Measurements from ENCODE around the gene CCT8L2.
"Not testable (repeated sequence)": the region's sequence is repeated elsewhere in the genome, so short reads cannot be mapped to it uniquely, and the experiment has no call there.

The CCT8L2 gene

DNA sequence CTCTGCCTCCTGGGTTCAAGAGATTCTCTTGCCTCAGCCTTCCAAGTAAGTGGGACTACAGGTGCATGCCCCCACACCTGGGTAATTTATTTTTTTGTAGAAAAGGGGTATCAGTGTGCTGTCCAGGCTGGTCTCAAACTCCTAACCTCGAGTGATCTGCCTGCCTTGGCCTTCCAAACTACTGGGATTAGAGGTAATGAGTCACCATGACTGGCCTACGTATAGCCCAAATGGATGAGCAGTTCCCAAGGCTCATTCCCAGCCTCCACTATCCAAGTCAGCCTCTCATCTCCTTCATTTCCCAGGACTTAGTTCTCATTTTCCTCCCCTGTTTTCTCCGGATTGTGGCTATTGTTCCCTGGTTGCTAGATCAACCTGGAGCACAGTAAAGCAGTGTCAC is 5.6 kb downstream of the CCT8L2 start:
- no peak overlapping the region for H3K4me3 ChIP-seq (ENCODE audit: low read depth, low read length)
- TF ChIP-seq, protein P1, sequence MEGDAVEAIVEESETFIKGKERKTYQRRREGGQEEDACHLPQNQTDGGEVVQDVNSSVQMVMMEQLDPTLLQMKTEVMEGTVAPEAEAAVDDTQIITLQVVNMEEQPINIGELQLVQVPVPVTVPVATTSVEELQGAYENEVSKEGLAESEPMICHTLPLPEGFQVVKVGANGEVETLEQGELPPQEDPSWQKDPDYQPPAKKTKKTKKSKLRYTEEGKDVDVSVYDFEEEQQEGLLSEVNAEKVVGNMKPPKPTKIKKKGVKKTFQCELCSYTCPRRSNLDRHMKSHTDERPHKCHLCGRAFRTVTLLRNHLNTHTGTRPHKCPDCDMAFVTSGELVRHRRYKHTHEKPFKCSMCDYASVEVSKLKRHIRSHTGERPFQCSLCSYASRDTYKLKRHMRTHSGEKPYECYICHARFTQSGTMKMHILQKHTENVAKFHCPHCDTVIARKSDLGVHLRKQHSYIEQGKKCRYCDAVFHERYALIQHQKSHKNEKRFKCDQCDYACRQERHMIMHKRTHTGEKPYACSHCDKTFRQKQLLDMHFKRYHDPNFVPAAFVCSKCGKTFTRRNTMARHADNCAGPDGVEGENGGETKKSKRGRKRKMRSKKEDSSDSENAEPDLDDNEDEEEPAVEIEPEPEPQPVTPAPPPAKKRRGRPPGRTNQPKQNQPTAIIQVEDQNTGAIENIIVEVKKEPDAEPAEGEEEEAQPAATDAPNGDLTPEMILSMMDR (IDR thresholded peaks at IDR 0.05; ENCODE audit: control insufficient read depth, extremely low read depth, insufficient read depth): no peak
- DNase-seq (ENCODE audit: low read depth): no peak

DNA sequence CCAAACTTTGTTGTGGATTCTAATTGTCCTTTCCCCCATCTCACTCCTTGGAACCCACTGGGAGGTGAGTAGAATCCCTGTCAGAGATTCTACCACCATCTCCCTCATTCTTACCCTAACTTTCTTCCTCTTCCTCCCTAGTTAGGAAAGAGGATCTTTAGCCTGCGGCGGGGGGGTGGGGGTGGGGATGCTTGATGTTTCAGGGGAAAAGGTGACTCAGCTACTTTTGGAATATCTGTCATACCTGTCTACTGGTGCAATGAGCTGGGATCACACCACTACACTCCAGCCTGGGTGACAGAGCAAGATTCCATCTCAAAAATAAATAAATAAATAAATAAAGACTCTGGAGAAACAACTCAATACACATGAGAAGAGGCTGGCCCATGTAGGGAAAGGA is 6.4 kb downstream of the CCT8L2 start:
- TF ChIP-seq, protein P1 (IDR thresholded peaks at IDR 0.05; ENCODE audit: control insufficient read depth, extremely low read depth, insufficient read depth): no peak
- no peak for DNase-seq (ENCODE audit: low read depth)
- H3K4me3 ChIP-seq (ENCODE audit: low read depth, low read length): no peak overlapping the region

DNA sequence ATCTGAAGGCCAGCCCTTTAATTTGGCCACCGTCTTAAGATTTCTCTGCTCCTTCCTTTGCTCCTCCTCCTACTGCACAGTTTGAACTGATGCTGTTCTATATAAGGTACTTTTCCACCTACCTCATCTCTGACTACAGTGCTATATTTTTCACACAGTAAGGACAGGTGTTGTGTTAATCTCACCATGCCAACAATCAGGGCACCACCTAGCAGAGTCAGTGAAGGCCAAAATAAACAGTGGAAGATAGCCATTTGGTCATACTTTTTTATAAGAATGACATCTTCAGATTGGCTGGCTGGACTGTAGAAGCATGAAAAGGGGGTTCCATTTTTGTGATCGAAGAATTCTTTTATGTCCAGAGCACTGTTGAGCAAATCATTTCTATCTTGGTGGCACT is 11.7 kb downstream of the CCT8L2 start:
- DNase-seq (ENCODE audit: low read depth); H3K4me3 ChIP-seq (ENCODE audit: low read depth, low read length): not testable (repeated sequence)

DNA sequence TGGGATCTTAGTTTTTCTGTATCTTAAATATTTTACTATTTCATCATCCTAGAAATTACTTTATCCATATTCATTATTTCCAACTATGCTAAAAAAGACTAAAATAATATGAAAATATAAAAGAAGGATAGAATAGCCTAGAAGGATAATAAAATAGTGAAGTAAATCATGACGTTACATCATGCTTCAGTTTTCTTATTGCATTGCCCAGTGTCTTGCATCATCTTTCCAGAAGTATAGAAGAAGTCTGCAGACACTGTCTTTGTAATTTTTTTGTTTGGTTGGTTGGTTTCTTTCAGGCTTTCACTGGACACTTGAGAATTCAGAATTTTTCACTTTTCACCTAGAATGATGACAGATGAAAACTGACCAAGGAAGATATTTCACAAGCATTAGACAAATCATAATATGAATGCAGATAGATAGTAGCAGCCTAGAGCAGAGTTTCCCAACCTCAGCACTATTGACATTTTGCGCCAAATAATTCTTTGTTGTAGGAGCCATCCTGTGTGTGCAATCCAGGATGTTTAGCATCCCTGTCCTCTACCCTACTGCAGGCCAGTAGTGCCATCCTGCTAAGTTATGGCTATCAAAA is 23.3 kb downstream of the CCT8L2 start:
- H3K4me3 ChIP-seq (ENCODE audit: low read depth, low read length); DNase-seq (ENCODE audit: low read depth): not testable (repeated sequence)

DNA sequence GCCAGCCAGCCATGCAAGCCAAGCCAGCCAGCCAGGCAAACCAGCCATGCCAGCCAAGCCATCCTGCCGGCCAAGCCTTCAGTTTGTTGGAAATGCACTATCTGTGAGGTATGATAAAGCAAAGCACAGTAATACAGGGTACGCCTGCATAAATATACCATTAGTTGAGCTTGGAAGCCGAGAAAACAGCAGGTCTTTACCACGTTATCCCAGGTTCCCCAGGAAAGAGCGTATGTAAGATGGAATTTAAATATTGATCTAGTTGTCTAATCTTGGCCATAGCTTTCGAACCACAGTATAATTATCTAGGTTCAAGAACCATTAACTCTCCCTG is 24.2 kb downstream of the CCT8L2 start:
- no peak for DNase-seq (ENCODE audit: low read depth)
- TF ChIP-seq, protein P1 (IDR thresholded peaks at IDR 0.05; ENCODE audit: control insufficient read depth, extremely low read depth, insufficient read depth): no peak
- no peak overlapping the region for H3K4me3 ChIP-seq (ENCODE audit: low read depth, low read length)

DNA sequence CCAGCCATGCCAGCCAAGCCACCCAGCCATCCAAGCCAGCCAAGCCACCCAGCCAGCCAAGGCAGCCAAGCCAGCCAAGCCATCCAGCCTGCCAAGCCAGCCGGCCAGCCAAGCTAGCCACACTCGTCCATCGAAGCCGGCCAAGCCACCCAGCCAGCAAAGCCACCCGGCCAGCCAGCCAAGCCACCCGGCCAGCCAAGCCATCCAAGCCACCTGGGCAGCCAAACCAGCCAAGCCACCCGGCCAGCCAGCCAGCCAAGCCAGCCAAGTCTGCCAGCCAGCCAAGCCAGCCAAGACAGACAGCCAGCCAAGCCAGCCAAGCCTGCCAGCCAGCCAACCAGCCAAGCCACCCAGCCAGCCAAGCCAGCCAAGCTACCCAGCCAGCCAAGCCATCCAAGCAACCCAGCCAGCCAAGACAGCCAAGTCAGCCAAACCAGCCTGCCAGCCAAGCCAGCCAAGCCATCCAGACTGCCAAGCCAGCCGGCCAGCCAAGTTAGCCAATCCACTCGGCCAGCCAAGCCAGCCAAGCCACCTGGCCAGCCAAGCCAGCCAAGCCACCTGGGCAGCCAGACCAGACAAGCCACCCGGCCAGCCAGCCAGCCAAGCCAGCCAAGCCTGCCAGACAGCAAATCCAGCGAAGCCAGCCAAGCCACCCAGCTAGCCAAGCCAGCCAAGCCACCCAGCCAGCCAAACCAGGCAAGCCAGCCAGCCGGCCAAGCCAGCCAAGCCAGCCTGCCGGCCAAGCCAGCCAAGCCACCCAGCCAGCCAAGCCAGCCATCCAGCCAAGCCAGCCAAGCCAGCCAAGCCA is 24.8 kb downstream of the CCT8L2 start:
- H3K4me3 ChIP-seq (ENCODE audit: low read depth, low read length); DNase-seq (ENCODE audit: low read depth): not testable (repeated sequence)

DNA sequence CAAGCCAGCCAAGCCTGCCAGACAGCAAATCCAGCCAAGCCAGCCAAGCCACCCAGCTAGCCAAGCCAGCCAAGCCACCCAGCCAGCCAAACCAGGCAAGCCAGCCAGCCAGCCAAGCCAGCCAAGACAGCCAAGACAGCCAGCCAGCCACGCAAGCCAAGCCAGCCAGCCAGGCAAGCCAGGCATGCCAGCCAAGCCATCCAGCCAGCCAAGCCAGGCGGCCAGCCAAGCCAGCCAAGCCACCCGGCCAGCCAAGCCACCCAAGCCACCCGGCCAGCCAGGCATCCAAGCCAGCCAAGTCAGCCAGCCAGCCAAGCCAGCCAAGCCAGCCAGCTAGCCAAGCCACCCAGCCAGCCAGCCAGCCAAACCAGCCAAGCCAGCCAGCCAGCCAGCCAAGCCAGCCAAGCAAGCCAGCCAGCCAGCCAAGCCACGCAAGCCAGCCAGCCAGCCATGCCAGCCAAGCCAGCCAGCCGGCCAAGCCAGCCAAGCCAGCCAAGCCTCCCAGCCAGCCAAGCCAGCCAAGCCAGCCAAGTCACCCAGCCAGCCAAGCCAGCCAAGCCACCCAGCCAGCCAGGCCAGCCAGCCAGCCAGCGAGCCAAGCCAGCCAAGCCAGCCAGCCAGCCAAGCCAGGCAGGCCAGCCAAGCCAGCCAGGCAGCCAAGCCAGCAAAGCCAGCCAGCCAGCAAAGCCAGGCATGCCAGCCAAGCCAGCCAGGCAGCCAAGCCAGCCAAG is 26.0 kb downstream of the CCT8L2 start:
- not testable (repeated sequence) for DNase-seq (ENCODE audit: low read depth)

DNA sequence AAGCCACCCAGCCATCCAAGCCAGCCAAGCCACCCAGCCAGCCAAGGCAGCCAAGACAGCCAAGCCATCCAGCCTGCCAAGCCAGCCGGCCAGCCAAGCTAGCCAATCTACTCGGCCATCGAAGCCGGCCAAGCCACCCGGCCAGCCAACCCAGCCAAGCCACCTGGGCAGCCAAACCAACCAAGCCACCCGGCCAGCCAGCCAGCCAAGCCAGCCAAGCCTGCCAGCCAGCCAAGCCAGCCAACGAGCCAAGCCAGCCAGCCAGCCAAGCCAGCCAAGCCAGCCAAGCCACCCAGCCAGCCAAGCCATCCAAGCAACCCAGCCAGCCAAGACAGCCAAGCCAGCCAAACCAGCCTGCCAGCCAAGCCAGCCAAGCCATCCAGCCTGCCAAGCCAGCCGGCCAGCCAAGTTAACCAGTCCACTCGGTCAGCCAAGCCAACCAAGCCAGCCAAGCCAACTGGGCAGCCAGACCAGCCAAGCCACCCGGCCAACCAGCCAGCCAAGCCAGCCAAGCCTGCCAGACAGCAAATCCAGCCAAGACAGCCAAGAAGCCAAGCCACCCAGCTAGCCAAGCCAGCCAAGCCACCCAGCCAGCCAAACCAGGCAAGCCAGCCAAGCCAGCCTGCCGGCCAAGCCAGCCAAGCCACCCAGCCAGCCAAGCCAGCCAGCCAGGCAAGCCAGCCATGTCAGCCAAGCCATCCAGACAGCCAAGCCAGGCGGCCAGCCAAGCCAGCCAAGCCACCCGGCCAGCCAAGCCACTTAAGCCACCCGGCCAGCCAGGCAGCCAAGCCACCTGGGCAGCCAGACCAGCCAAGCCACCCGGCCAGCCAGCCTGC is 26.8 kb downstream of the CCT8L2 start:
- H3K4me3 ChIP-seq (ENCODE audit: low read depth, low read length); DNase-seq (ENCODE audit: low read depth): not testable (repeated sequence)

More for the DNA sequence above, 26.0 kb downstream of the CCT8L2 start:
- not testable (repeated sequence) for H3K4me3 ChIP-seq (ENCODE audit: low read depth, low read length)

DNA sequence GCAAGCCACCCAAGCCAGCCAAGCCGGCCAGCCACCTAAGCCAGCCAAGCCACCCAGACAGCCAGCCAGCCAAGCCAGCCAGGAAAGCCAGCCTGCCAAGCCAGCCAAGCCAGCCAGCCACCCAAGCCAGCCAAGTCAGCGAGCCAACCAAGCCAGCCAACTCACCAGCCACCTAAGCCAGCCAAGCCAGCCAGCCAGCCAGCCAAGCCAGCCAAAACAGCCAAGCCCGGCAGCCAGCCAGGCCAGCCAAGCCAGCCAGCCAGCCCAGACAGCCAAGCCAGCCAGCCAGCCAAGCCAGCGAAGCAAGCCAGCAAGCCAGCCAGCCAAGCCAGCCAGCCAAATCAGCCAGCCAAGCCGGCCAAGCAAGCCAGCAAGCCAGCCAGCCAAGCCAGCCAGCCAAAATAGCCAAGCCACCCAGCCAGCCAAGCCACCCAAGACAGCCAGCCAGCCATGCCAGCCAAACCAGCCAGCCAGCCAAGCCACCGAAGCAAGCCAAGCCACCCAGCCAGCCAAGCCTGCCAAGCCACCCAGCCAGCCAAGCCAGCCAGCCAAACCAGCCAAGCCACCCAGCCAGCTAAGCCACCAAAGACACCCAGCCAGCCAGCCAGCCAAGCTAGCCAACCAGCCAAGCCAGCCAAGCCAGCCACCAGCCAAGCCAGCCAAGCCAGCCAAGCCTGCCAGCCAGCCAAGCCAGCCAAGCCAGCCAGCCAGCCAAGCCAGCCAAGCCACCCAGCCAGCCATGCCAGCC is 27.6 kb downstream of the CCT8L2 start:
- DNase-seq (ENCODE audit: low read depth); H3K4me3 ChIP-seq (ENCODE audit: low read depth, low read length): not testable (repeated sequence)

Data from LNCaP clone FGC (cell line).